ENCODE measurements around the gene DNAH9. TPM values are rescaled to one million over a fixed set of nuclear protein-coding genes. Genes with fewer than 3 reads are reported as not detected.

DNAH9 gene
- total RNA-seq, 1 donor from 2014 or later: 0.41 TPM

DNA sequence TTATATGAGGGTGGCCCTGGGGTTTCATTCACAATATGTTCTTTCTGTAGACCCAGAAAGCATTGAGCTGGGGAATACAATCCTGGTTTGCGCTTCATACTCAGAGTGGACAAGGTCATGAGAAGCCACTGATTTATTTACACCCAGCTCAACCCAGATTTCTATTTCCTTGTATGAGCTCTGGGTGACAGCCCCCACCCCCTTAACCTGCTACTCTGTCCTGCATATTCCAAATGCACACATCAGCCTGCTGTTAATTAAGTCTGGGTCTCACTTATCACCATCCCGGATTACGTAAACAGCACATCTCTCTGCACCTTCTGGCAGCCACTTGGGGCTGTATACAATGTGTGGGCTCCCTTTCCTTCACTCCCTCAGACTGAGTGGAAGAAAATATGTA lies 102.4 kb downstream of the DNAH9 start:
- H3K36me3 ChIP-seq: no peaks in the 10 kb centered on the region
- no peak for ATAC-seq
- H3K27me3 ChIP-seq: no peaks in the 10 kb centered on the region
- TF ChIP-seq, protein P1, sequence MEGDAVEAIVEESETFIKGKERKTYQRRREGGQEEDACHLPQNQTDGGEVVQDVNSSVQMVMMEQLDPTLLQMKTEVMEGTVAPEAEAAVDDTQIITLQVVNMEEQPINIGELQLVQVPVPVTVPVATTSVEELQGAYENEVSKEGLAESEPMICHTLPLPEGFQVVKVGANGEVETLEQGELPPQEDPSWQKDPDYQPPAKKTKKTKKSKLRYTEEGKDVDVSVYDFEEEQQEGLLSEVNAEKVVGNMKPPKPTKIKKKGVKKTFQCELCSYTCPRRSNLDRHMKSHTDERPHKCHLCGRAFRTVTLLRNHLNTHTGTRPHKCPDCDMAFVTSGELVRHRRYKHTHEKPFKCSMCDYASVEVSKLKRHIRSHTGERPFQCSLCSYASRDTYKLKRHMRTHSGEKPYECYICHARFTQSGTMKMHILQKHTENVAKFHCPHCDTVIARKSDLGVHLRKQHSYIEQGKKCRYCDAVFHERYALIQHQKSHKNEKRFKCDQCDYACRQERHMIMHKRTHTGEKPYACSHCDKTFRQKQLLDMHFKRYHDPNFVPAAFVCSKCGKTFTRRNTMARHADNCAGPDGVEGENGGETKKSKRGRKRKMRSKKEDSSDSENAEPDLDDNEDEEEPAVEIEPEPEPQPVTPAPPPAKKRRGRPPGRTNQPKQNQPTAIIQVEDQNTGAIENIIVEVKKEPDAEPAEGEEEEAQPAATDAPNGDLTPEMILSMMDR (IDR thresholded peaks at IDR 0.05): no peak
- H3K9me3 ChIP-seq: no peaks in the 10 kb centered on the region
- no peak overlapping the region for H3K27ac ChIP-seq
- no peaks in the 10 kb centered on the region for H3K4me1 ChIP-seq
- intact Hi-C loops (cut with DNase I): no loop called here
- DNase-seq: no peak
- no peak overlapping the region for H3K4me3 ChIP-seq

DNA sequence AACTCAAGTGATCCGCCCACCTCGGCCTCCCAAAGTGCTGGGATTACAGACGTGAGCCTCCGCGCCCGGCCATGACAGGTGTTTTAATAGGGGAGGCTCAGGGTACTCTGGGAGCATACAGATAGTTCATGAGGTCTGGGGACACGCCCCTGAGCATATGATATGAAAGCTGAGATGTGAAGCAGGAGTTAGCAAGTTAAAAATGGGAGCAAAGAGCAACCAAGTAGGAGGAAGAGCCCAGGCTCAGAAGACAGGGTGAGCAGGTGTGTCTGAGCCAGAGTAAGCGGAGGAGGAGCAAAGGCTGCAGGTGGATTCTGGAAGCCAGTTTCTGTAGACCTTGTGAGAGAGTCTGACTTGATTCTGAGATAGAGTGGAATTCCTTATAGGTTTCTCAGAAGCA lies 103.6 kb downstream of the DNAH9 start:
- no peaks in the 10 kb centered on the region for H3K36me3 ChIP-seq
- ATAC-seq: no peak
- no peak overlapping the region for H3K4me3 ChIP-seq
- no peak for DNase-seq
- no peaks in the 10 kb centered on the region for H3K27me3 ChIP-seq
- intact Hi-C loops (cut with DNase I): no loop called here
- no peak overlapping the region for H3K27ac ChIP-seq
- no peaks in the 10 kb centered on the region for H3K4me1 ChIP-seq
- no peaks in the 10 kb centered on the region for H3K9me3 ChIP-seq
- TF ChIP-seq, protein P1 (IDR thresholded peaks at IDR 0.05): no peak

DNA sequence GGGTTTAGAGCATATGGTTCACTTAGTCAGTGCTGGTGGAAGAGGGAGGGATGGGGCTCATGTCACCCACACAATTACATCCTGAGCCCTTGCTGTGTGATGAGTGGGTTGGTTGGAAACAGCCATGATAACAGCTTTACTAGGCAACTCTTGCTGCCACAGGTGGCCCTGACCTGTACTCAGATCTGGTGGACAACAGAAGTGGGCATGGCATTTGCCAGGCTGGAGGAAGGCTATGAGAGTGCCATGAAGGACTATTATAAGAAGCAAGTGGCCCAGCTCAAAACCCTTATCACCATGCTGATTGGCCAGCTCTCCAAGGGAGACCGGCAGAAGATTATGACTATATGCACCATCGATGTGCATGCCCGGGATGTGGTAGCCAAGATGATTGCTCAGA lies 105.8 kb downstream of the DNAH9 start:
- no peaks in the 10 kb centered on the region for H3K4me1 ChIP-seq
- no peak overlapping the region for H3K4me3 ChIP-seq
- TF ChIP-seq, protein P1 (IDR thresholded peaks at IDR 0.05): no peak
- intact Hi-C loops (cut with DNase I): no loop called here
- H3K36me3 ChIP-seq: no peaks in the 10 kb centered on the region
- DNase-seq: no peak
- ATAC-seq: no peak
- H3K27ac ChIP-seq: no peak overlapping the region
- H3K27me3 ChIP-seq: no peaks in the 10 kb centered on the region
- H3K9me3 ChIP-seq: no peaks in the 10 kb centered on the region

DNA sequence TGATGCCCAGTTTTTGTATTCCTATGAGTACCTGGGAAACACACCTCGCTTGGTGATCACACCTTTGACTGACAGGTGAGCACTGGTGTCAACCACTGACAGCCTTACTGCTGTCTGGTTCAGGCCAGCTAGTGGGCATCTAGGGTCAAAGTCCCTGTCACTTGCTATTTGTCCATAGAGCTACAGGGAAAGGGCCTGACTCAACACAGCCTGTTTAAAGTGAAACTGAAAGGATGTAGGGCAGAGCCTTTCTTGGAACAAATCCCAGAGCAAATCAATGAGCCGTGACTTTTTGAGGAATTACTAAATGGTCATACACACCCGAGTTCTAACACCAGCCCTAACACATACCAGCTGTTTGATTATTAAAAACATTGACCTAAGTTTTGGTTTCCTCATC lies 106.8 kb downstream of the DNAH9 start:
- no peaks in the 10 kb centered on the region for H3K9me3 ChIP-seq
- H3K4me3 ChIP-seq: no peak overlapping the region
- H3K4me1 ChIP-seq: no peaks in the 10 kb centered on the region
- H3K27ac ChIP-seq: no peak overlapping the region
- TF ChIP-seq, protein P1 (IDR thresholded peaks at IDR 0.05): no peak
- intact Hi-C loops (cut with DNase I): no loop called here
- ATAC-seq (no peak), DNase-seq (no peak)
- no peaks in the 10 kb centered on the region for H3K27me3 ChIP-seq
- no peaks in the 10 kb centered on the region for H3K36me3 ChIP-seq

DNA sequence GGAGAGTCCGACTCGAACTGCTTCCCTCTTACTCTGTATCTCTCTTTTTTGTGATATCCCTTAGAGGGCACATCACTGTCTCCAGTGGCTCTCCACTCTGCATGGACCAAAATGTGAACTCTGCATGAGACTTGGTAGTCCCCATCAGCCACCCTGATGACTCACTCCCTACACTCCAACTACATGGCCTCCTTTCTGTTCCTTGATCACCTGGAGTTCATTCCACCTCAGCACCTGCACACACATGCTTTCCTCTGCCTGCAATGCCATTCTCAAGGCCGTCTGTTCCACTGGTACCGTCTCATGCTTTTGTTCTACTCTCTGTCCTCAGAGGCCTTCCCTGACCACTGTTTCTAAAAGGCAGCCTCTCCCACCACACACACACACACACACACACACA lies 109.3 kb downstream of the DNAH9 start:
- ATAC-seq: no peak
- Histone ChIP-seq H3K27me3 (no peaks in the 10 kb centered on the region), H3K36me3 (no peaks in the 10 kb centered on the region), H3K4me3 (no peak overlapping the region), H3K27ac (no peak overlapping the region), H3K9me3 (no peaks in the 10 kb centered on the region), H3K4me1 (no peaks in the 10 kb centered on the region)
- no peak for DNase-seq
- intact Hi-C loops (cut with DNase I): no loop called here
- TF ChIP-seq, protein P1 (IDR thresholded peaks at IDR 0.05): no peak

DNA sequence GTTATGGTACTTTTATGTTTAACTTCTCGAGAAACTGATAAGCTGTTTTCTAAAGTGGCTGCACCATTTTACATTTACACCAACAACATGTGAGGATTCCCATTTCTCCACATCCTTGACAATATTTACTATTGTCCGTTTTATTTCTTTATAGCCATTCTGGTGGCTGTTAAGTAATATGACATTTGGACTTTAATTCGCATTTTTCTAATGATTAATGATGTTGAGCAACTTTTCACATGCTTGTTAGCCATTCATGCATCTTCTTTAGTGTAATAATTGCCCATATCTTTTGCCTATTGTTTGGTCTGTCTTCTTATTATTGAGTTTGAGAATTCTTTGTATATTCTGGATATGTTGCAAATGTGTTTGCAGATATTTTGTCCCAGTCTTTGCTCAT lies 114.2 kb downstream of the DNAH9 start:
- H3K27me3 ChIP-seq: no peaks in the 10 kb centered on the region
- H3K27ac ChIP-seq: no peak overlapping the region
- TF ChIP-seq, protein P1 (IDR thresholded peaks at IDR 0.05): no peak
- H3K4me3 ChIP-seq: no peak overlapping the region
- ATAC-seq: no peak
- no peaks in the 10 kb centered on the region for H3K9me3 ChIP-seq
- no peaks in the 10 kb centered on the region for H3K36me3 ChIP-seq
- no peak for DNase-seq
- intact Hi-C loops (cut with DNase I): no loop called here
- no peaks in the 10 kb centered on the region for H3K4me1 ChIP-seq
